Peyer's patch (tissue), 4 donors: Measurements from ENCODE around the gene TLR4. TPM values are rescaled to one million over a fixed set of nuclear protein-coding genes. Genes with fewer than 3 reads are reported as not detected.

Experiments used
- DNase-seq, 3 donors: peaks; one replicate each; pipeline ENCODE4 v3.0.0-alpha.2; 2017 to 2019
- H3K27ac ChIP-seq, 4 donors: fragments of 200-600 bp; sonication (generic); one replicate each; pipeline ENCODE4 v1.5.1; 2016 to 2019
- H3K27me3 ChIP-seq, 2 donors: fragments of 200-600 bp; sonication (generic); one replicate each; pipeline ENCODE4 v1.5.1; 2019
- H3K36me3 ChIP-seq, 3 donors: fragments of 200-600 bp; sonication (generic); one replicate each; pipeline ENCODE4 v1.5.1; 2016 to 2019
- H3K4me1 ChIP-seq, 4 donors: fragments of 200-600 bp; sonication (generic); one replicate each; pipeline ENCODE4 v1.5.1; 2016 to 2019
- H3K4me3 ChIP-seq, 4 donors: fragments of 200-600 bp; sonication (generic); 1 replicate in 3 of 4; 2 replicates in 1 of 4; pipeline ENCODE4 v1.5.1; 2016 to 2019; ENCODE audit warnings: mild to moderate bottlenecking in 1 of 4
- H3K9me3 ChIP-seq, 4 donors: fragments of 200-600 bp; sonication (generic); one replicate each; pipeline ENCODE4 v1.5.1; 2016 to 2019; ENCODE audit warnings: mild to moderate bottlenecking in 1 of 4
- CTCF ChIP-seq, 6 experiments: fragments of 450-650 bp in 4 of 6; fragments of 200-600 bp in 2 of 6; sonication (generic) in 1 of 6; IDR thresholded peaks; one replicate each; pipeline ENCODE4 v1.5.1; 2017 to 2019; ENCODE audit warnings: antibody characterized with exemption in 6 of 6, mild to moderate bottlenecking in 3 of 6, moderate library complexity in 1 of 6
- POLR2A ChIP-seq, 2 donors: fragments of 450-650 bp; IDR thresholded peaks; one replicate each; pipeline ENCODE4 v1.5.1; 2017; ENCODE audit warnings: antibody characterized with exemption in 2 of 2, mild to moderate bottlenecking in 2 of 2, moderate library complexity in 2 of 2
- total RNA-seq, 4 donors: library from RNA; depleted of rRNA; stranded (reverse); fragments of >200 nt; gene quantifications; one replicate each; pipeline ENCODE4 v1.1.0, GENCODE V29; 2016

The TLR4 gene
- 10 to 100 TPM in 2 of 4 donors, 1 to 10 TPM in 2; 6.3 to 18.2 (median 11.8) TPM for total RNA-seq

DNA sequence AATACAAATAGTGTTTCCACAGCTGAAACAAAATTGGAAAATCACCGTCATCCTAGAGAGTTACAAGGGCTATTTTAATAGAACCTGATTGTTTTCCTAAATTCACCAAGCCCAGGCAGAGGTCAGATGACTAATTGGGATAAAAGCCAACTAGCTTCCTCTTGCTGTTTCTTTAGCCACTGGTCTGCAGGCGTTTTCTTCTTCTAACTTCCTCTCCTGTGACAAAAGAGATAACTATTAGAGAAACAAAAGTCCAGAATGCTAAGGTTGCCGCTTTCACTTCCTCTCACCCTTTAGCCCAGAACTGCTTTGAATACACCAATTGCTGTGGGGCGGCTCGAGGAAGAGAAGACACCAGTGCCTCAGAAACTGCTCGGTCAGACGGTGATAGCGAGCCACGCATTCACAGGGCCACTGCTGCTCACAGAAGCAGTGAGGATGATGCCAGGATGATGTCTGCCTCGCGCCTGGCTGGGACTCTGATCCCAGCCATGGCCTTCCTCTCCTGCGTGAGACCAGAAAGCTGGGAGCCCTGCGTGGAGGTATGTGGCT, at the start of gene TLR4:
Gene TLR4 (plus strand): TSS at position 380 of the 552 bp plus-strand sequence. CDS start 70 bp downstream, at position 450.
- TF ChIP-seq CTCF (IDR thresholded peaks at IDR 0.05) = no peak
- peak in 1 of 2 donors; percentile 44 for TF ChIP-seq POLR2A (IDR thresholded peaks at IDR 0.05)
- Histone ChIP-seq H3K36me3 (no peaks in the 10 kb centered on the region), H3K27me3 (no peaks in the 10 kb centered on the region), H3K27ac (peak within 1 kb of the TSS; percentile 59 to 80 (median 72)), H3K9me3 (no peaks in the 10 kb centered on the region), H3K4me1 (peaks cover 0 to 15% (median 0%) of the 10 kb centered on the region in 4 donors), H3K4me3 (peak within 1 kb of the TSS; percentile 24 to 51 (median 36))
- DNase-seq = peak; percentile 62 to 85 (median 75)

GRCh38 chr9:117656002-117656401, 48.2 kb upstream of the TLR4 start:
- Histone ChIP-seq H3K4me3 (no peak overlapping the region), H3K4me1 (no peaks in the 10 kb centered on the region), H3K36me3 (no peaks in the 10 kb centered on the region), H3K27me3 (no peaks in the 10 kb centered on the region), H3K27ac (no peak overlapping the region), H3K9me3 (no peaks in the 10 kb centered on the region)
- DNase-seq = no peak
- TF ChIP-seq POLR2A (IDR thresholded peaks at IDR 0.05) = no peak
- TF ChIP-seq CTCF (IDR thresholded peaks at IDR 0.05) = no peak

DNA sequence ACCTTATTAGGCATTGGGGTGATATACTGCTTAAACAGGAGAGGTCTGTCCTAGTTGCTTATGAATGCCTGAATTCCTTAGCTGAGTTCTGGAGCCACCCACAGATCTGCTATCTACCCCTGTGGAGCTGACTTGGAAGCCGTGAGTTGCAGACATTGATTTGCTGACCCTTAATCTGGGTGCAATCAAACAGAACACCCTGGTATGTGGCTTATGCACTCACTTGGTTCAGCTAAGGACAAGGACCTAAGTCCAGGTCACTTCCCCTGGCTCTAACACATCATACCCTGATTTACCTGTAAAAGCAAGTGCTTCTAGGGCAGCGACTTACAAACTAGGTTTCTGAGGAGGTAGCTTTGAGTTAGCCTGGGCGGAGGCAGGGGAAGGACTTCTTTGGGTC, 41.6 kb upstream of the TLR4 start:
- Histone ChIP-seq H3K4me1 (no peaks in the 10 kb centered on the region), H3K36me3 (no peaks in the 10 kb centered on the region), H3K27ac (no peak overlapping the region), H3K27me3 (no peaks in the 10 kb centered on the region), H3K9me3 (no peaks in the 10 kb centered on the region), H3K4me3 (no peak overlapping the region)
- peak in 1 of 3 donors; percentile 68 for DNase-seq
- TF ChIP-seq POLR2A (IDR thresholded peaks at IDR 0.05) = no peak
- no peak for TF ChIP-seq CTCF (IDR thresholded peaks at IDR 0.05)

- H3K27ac ChIP-seq = no peak overlapping the region
- H3K9me3 ChIP-seq = no peaks in the 10 kb centered on the region
- no peak overlapping the region for H3K4me3 ChIP-seq
- TF ChIP-seq POLR2A (IDR thresholded peaks at IDR 0.05) (no peak), CTCF (IDR thresholded peaks at IDR 0.05) (no peak)
- no peak for DNase-seq
- H3K27me3 ChIP-seq = no peaks in the 10 kb centered on the region
- H3K36me3 ChIP-seq = no peaks in the 10 kb centered on the region
- H3K4me1 ChIP-seq = no peaks in the 10 kb centered on the region
Measured at GRCh38 chr9:117664419-117664818, 39.8 kb upstream of the TLR4 start.

DNA sequence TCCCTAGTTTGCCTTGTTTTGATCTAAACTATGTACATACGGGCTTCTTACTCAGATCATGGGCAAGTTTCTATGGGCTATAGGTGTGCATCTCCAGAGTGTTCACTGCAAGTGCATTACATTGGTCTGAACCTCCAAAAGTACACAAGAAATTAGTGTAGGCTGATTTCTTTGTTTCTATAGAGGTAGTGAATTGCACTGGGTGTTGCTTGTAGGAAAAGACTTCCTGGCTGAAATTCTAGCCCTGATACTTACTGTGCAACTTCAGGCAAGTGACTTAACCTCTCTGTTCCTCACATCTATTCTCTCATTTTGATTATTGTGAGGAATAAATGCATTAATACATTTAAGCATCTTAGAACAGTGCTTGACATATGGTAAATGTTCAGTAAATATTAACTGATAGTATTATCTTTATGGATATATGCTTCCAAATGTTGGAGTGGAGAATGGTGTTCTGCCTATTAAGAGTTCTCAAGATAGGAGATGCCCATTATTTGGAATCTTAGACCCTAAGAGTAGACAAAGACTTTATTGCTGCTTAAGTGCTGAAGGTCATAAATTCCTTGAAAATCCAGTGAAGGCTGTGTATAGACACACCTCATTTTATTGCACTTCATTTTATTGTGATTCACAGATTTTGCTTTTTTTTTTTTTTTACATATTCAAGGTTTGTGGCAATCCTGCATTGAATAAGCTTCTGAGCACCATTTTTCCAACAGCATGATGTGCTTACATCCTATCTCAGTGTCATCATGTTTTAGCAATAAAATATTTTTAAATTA, 38.4 kb upstream of the TLR4 start:
- DNase-seq = no peak
- Histone ChIP-seq H3K9me3 (no peaks in the 10 kb centered on the region), H3K4me3 (no peak overlapping the region), H3K27me3 (no peaks in the 10 kb centered on the region), H3K36me3 (no peaks in the 10 kb centered on the region), H3K27ac (no peak overlapping the region), H3K4me1 (no peaks in the 10 kb centered on the region)
- no peak for TF ChIP-seq POLR2A (IDR thresholded peaks at IDR 0.05)
- TF ChIP-seq CTCF (IDR thresholded peaks at IDR 0.05) = no peak
